RWPE2 (cell line): Measurements from ENCODE around the gene ME1.

Experiments used
- ATAC-seq: fragments of 200-7000 bp; cut with Tn5 transposase; 3 replicates; pipeline ENCODE4 v1.9.1; 2021; ENCODE audit warnings: low read depth
- DNase-seq: peaks from one replicate; pipeline ENCODE4 v3.0.0-alpha.2; 2020; ENCODE audit warnings: low spot score
- H3K27ac ChIP-seq: fragments of 450-650 bp; 2 replicates; pipeline ENCODE4 v1.5.1; 2017; ENCODE audit warnings: mild to moderate bottlenecking; ENCODE audit not compliant: poor library complexity, severe bottlenecking
- H3K27me3 ChIP-seq: fragments of 250-450 bp; sonication (Bioruptor Pico); 2 replicates; pipeline ENCODE4 v1.5.1; 2021; ENCODE audit warnings: mild to moderate bottlenecking, moderate library complexity; ENCODE audit not compliant: insufficient read depth, poor library complexity, severe bottlenecking
- H3K36me3 ChIP-seq: fragments of 250-450 bp; sonication (Bioruptor Pico); 2 replicates; pipeline ENCODE4 v1.5.1; 2020; ENCODE audit warnings: low read depth, mild to moderate bottlenecking, moderate library complexity
- H3K4me1 ChIP-seq: fragments of 250-450 bp; sonication (Bioruptor Pico); 2 replicates; pipeline ENCODE4 v1.5.1; 2021; ENCODE audit warnings: mild to moderate bottlenecking, moderate library complexity; ENCODE audit not compliant: insufficient read depth, poor library complexity, severe bottlenecking
- H3K4me3 ChIP-seq: fragments of 250-450 bp; sonication (Bioruptor Pico); 2 replicates; pipeline ENCODE4 v1.5.1; 2021; ENCODE audit warnings: mild to moderate bottlenecking, moderate library complexity; ENCODE audit not compliant: severe bottlenecking
- H3K9me3 ChIP-seq: fragments of 250-450 bp; sonication (Bioruptor Pico); 2 replicates; pipeline ENCODE4 v1.5.1; 2021; ENCODE audit warnings: mild to moderate bottlenecking, moderate library complexity; ENCODE audit not compliant: severe bottlenecking
- TF ChIP-seq, protein P1 (sequence below): fragments of 450-650 bp; IDR thresholded peaks from one replicate; pipeline ENCODE4 v1.5.1; 2017; ENCODE audit warnings: mild to moderate bottlenecking, moderate library complexity; ENCODE audit not compliant: poor library complexity, severe bottlenecking

ME1 gene

DNA sequence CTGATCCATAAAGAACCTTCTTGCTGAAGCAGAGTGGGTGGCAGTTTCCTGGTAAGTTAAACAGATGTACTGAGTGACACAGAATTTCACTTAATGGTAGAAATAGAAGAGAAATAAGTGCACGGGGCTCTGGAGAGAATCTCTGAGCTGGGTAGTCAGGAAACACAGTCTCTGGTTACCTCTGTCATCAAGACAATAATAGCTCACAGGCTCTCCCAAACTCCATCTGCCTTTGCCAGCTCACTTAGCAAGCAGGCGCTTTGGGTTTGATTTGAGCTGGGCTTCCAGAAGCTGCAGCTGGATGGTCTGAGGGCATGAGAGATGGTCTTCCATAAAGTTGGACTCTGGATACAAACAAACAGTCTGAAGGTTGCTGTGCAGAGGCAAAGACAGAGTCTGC is 41.9 kb upstream of the ME1 start:
- TF ChIP-seq, protein P1, sequence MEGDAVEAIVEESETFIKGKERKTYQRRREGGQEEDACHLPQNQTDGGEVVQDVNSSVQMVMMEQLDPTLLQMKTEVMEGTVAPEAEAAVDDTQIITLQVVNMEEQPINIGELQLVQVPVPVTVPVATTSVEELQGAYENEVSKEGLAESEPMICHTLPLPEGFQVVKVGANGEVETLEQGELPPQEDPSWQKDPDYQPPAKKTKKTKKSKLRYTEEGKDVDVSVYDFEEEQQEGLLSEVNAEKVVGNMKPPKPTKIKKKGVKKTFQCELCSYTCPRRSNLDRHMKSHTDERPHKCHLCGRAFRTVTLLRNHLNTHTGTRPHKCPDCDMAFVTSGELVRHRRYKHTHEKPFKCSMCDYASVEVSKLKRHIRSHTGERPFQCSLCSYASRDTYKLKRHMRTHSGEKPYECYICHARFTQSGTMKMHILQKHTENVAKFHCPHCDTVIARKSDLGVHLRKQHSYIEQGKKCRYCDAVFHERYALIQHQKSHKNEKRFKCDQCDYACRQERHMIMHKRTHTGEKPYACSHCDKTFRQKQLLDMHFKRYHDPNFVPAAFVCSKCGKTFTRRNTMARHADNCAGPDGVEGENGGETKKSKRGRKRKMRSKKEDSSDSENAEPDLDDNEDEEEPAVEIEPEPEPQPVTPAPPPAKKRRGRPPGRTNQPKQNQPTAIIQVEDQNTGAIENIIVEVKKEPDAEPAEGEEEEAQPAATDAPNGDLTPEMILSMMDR: no peak
- DNase-seq (no peak), ATAC-seq (no peak)
- Histone ChIP-seq H3K4me1 (no peaks in the 10 kb centered on the region), H3K36me3 (no peaks in the 10 kb centered on the region), H3K9me3 (no peaks in the 10 kb centered on the region), H3K27me3 (no peaks in the 10 kb centered on the region), H3K27ac (no peak overlapping the region), H3K4me3 (no peak overlapping the region)

DNA sequence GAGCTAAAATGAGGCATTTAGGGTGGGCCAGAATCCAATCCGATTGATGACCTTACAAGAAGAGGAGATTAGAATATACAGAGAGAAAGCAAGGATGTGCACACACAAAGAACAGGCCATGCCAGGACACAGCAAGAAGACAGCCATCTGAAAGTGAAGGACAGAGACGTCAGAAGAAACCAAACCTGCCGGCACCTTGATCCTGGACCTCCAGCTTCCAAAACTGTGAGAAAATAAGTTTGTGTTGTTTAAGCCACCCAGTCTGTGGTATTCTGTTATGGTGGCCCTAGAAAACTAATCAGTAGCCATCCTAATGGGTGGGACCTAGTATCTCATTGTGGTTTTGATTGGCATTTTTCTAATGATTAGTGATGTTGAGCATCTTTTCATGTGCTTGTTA is 39.7 kb upstream of the ME1 start:
- Histone ChIP-seq H3K4me1 (no peaks in the 10 kb centered on the region), H3K27me3 (no peaks in the 10 kb centered on the region), H3K36me3 (no peaks in the 10 kb centered on the region), H3K4me3 (no peak overlapping the region), H3K9me3 (no peaks in the 10 kb centered on the region), H3K27ac (no peak overlapping the region)
- DNase-seq (no peak), ATAC-seq (no peak)
- TF ChIP-seq, protein P1: no peak

DNA sequence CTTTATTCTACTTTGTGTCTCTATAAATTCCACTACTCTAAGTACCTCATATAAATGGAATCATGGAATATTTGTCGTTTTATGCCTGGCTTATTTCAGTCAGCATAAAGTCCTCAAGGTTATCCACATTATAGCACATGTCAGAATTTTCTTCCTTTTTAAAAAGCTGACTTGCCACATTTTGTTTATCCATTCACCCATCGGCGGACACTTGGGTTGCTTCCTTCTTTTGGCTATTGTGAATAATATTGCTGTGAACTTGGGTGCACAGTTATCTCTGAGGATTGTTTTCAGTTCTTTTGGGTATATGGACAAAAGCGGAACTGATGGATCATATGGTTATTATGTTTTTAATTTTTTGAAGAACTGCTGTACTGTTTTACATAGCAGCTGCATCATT is 39.1 kb upstream of the ME1 start:
- Histone ChIP-seq H3K4me1 (peaks cover 3% of the 10 kb centered on the region), H3K4me3 (no peak overlapping the region), H3K27ac (no peak overlapping the region), H3K9me3 (no peaks in the 10 kb centered on the region), H3K36me3 (no peaks in the 10 kb centered on the region), H3K27me3 (no peaks in the 10 kb centered on the region)
- TF ChIP-seq, protein P1: no peak
- ATAC-seq (no peak), DNase-seq (no peak)

DNA sequence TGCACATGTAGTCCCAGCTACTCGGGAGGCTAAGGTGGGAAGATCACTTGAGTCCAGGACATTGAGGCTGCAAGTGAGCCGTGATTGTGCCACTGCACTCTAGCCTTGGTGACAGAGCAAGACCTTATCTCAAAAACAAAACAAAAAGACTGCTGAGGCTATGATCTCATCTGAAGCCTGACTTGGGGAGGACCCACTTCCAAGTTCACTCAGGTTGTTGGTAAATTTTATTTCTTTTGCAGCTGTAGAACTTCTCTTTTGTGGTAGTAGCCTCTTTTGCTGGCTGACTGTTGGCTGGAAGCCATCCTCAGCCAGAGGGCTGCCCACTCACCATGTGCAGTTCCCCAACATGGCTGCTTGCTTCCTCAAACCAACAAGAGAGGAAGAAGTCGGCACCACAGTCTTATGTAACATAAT is 36.8 kb upstream of the ME1 start:
- ATAC-seq: no peak
- H3K9me3 ChIP-seq: no peaks in the 10 kb centered on the region
- no peak for DNase-seq
- no peaks in the 10 kb centered on the region for H3K36me3 ChIP-seq
- no peak overlapping the region for H3K4me3 ChIP-seq
- H3K27me3 ChIP-seq: no peaks in the 10 kb centered on the region
- no peak overlapping the region for H3K27ac ChIP-seq
- TF ChIP-seq, protein P1: no peak
- peaks cover 18% of the 10 kb centered on the region for H3K4me1 ChIP-seq

DNA sequence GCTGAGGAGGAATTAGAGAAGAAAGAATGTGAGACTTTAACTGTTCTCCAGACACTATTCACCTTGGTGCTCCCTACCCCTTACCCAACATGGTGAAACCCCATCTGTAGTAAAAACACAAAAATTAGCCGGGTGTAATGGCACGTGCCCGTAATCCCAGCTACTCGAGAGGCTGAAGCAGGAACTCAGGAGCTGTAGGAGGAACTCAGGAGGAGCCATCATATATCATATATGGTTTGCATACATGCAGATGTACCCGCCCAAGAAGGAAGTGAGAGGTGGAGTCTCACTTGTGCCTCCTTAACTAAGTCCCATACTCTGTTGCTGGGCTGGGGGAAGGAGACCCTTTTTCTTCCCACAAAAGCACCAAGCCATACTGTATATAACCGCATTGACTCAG is 35.5 kb upstream of the ME1 start:
- TF ChIP-seq, protein P1: no peak
- DNase-seq: no peak

More for the DNA sequence above, 35.5 kb upstream of the ME1 start:
- Histone ChIP-seq H3K27ac (no peak overlapping the region), H3K4me1 (peaks cover 18% of the 10 kb centered on the region), H3K4me3 (no peak overlapping the region), H3K9me3 (no peaks in the 10 kb centered on the region), H3K27me3 (no peaks in the 10 kb centered on the region), H3K36me3 (no peaks in the 10 kb centered on the region)
- no peak for ATAC-seq
